SK-N-SH treated with all-trans-retinoic acid at 6 μM for 48 hours (cell line): ENCODE measurements around the gene RHBDL1.
A peak's percentile ranks its signal among the peaks of the same experiment; 100 is the strongest.

Experiments used
- ATAC-seq: fragments of 200-7000 bp; cut with Tn5 transposase; 3 replicates; pipeline ENCODE4 v1.9.1; 2020; ENCODE audit warnings: mild to moderate bottlenecking, moderate library complexity
- BACH2 ChIP-seq: fragments of 250-450 bp; sonication (Bioruptor Pico); IDR thresholded peaks from 2 replicates; pipeline ENCODE4 v1.9.0; 2021; ENCODE audit warnings: mild to moderate bottlenecking, borderline replicate concordance
- CSRNP3 ChIP-seq: fragments of 250-450 bp; sonication (Bioruptor Pico); IDR thresholded peaks from 2 replicates; pipeline ENCODE4 v1.5.1; 2021; ENCODE audit warnings: mild to moderate bottlenecking, moderate library complexity
- ESRRG ChIP-seq: fragments of 250-450 bp; sonication (Bioruptor Pico); IDR thresholded peaks from 2 replicates; pipeline ENCODE4 v1.6.1; 2021; ENCODE audit warnings: mild to moderate bottlenecking
- GLIS3 ChIP-seq: fragments of 250-450 bp; sonication (Bioruptor Pico); IDR thresholded peaks from 2 replicates; pipeline ENCODE4 v1.5.0; 2020; ENCODE audit warnings: mild to moderate bottlenecking, moderate library complexity
- OSR1 ChIP-seq: fragments of 250-450 bp; sonication (Bioruptor Pico); IDR thresholded peaks from 2 replicates; pipeline ENCODE4 v1.8.0; 2022; ENCODE audit warnings: moderate library complexity, mild to moderate bottlenecking, inconsistent platforms
- PATZ1 ChIP-seq: fragments of 250-450 bp; sonication (Bioruptor Pico); IDR thresholded peaks from 2 replicates; pipeline ENCODE4 v1.8.0; 2020; ENCODE audit warnings: mild to moderate bottlenecking, moderate library complexity, borderline replicate concordance
- POU6F1 ChIP-seq: fragments of 250-450 bp; sonication (Bioruptor Pico); IDR thresholded peaks from 2 replicates; pipeline ENCODE4 v1.8.0; 2021; ENCODE audit warnings: low read depth, mild to moderate bottlenecking, moderate library complexity, borderline replicate concordance
- RARB ChIP-seq: fragments of 250-450 bp; sonication (Bioruptor Pico); IDR thresholded peaks from 2 replicates; pipeline ENCODE4 v1.8.0; 2021; ENCODE audit warnings: mild to moderate bottlenecking, moderate library complexity
- TOX ChIP-seq: fragments of 250-450 bp; sonication (Bioruptor Pico); IDR thresholded peaks from 2 replicates; pipeline ENCODE4 v1.8.0; 2021; ENCODE audit warnings: mild to moderate bottlenecking, moderate library complexity, borderline replicate concordance
- TSHZ2 ChIP-seq: fragments of 250-450 bp; sonication (Bioruptor Pico); IDR thresholded peaks from 2 replicates; pipeline ENCODE4 v1.5.0; 2020; ENCODE audit warnings: mild to moderate bottlenecking, moderate library complexity
- ZC3H10 ChIP-seq: fragments of 250-450 bp; sonication (Bioruptor Pico); IDR thresholded peaks from 2 replicates; pipeline ENCODE4 v1.5.1; 2021; ENCODE audit warnings: mild to moderate bottlenecking, moderate library complexity
- ZFP30 ChIP-seq: fragments of 450-650 bp; formaldehyde crosslinking; IDR thresholded peaks from 2 replicates; pipeline ENCODE4 v1.5.0; 2022; ENCODE audit warnings: mild to moderate bottlenecking, moderate library complexity
- ZNF565 ChIP-seq: fragments of 450-650 bp; formaldehyde crosslinking; conservative IDR thresholded peaks from 2 replicates; pipeline ENCODE4 v1.5.0; 2020; ENCODE audit warnings: low read depth, mild to moderate bottlenecking, moderate library complexity
- ZNF70 ChIP-seq: fragments of 450-650 bp; formaldehyde crosslinking; IDR thresholded peaks from 2 replicates; pipeline ENCODE4 v1.5.0; 2020; ENCODE audit warnings: mild to moderate bottlenecking, moderate library complexity

The RHBDL1 gene

GRCh38 chr16:674968-675883 is at the start of gene RHBDL1:
Gene RHBDL1, plus strand, starts transcription at chr16:675671. Its CDS starts 120 bp downstream, at chr16:675791.
- ATAC-seq = no peak

GRCh38 chr16:625977-626765 is 49.3 kb upstream of the RHBDL1 start:
- no peak for ATAC-seq
- no peak for TF ChIP-seq RARB (CRISPR knock-in tag)
- TF ChIP-seq ZFP30 (CRISPR knock-in tag) = no peak
- TF ChIP-seq PATZ1 (CRISPR knock-in tag) = no peak
- TF ChIP-seq OSR1 (CRISPR knock-in tag) = no peak
- no peak for TF ChIP-seq ZNF565 (CRISPR knock-in tag)
- TF ChIP-seq TSHZ2 (CRISPR knock-in tag) = no peak
- TF ChIP-seq GLIS3 (CRISPR knock-in tag) = no peak
- no peak for TF ChIP-seq ZNF70
- no peak for TF ChIP-seq TOX (CRISPR knock-in tag)
- no peak for TF ChIP-seq ZC3H10 (CRISPR knock-in tag)
- no peak for TF ChIP-seq ESRRG (CRISPR knock-in tag)

More at GRCh38 chr16:674968-675883, at the start of gene RHBDL1:
- TF ChIP-seq ZNF70 (no peak), ZC3H10 (CRISPR knock-in tag) (no peak), ZNF565 (CRISPR knock-in tag) (no peak), GLIS3 (CRISPR knock-in tag) (peak; percentile 60; the same call in 1 of the 2 replicates)

- ATAC-seq = peak; percentile 91
These were observed 48.6 kb upstream of the RHBDL1 start for GRCh38 chr16:626787-627453.

GRCh38 chr16:627454-628239 is 47.8 kb upstream of the RHBDL1 start:
- no peak for TF ChIP-seq ZC3H10 (CRISPR knock-in tag)
- TF ChIP-seq BACH2 (CRISPR knock-in tag) = no peak
- no peak for TF ChIP-seq POU6F1 (CRISPR knock-in tag)
- no peak for TF ChIP-seq TSHZ2 (CRISPR knock-in tag)
- no peak for TF ChIP-seq ZNF565 (CRISPR knock-in tag)
- TF ChIP-seq CSRNP3 (CRISPR knock-in tag) = no peak
- ATAC-seq = peak; percentile 2; the same call in 1 of the 3 replicates

More at GRCh38 chr16:626787-627453, 48.6 kb upstream of the RHBDL1 start:
- no peak for TF ChIP-seq GLIS3 (CRISPR knock-in tag)
